ENCODE data around the gene SP140. TPM values are rescaled to one million over a fixed set of nuclear protein-coding genes. Genes with fewer than 3 reads are reported as not detected.
"Not testable (repeated sequence)": the region's sequence is repeated elsewhere in the genome, so short reads cannot be mapped to it uniquely, and the experiment has no call there.

SP140 gene
- polyA plus RNA-seq, 3 donors: 2.5 to 7.3 (median 5.9) TPM

DNA sequence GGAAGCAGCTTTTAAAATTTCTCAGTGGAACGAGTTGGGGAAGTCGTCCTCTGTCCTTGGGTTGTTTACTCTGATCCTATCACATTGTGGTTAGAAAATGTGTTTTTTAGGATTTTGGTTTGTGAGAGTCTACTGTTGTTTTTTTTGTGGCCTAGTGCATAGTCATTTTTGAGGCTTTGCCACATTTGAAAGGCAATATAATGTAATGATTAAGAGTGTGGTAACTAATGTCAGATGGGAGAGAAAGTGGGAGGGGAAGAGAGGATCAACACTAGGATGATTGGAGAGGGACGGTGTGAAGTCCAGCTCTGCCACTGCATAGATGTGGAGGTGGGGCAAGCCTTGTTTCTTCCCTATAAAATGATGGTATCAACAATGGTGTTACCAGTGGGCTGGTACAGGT, 109.9 kb downstream of the SP140 start:
- H3K27ac ChIP-seq (ENCODE audit: low read depth in 1 of 2, low read length in 2 of 2): no peak overlapping the region
- no peaks in the 10 kb centered on the region for H3K27me3 ChIP-seq (ENCODE audit: control insufficient read depth in 2 of 2, insufficient read depth in 2 of 2, low read length in 2 of 2)
- H3K9me3 ChIP-seq (replicated peaks in 1 of 2; ENCODE audit: control insufficient read depth in 1 of 2, insufficient read depth in 1 of 2, low read length in 2 of 2): no peaks in the 10 kb centered on the region
- H3K9ac ChIP-seq (ENCODE audit: insufficient read depth, low read length, poor library complexity, severe bottlenecking): no peak overlapping the region
- TF ChIP-seq, protein P1, sequence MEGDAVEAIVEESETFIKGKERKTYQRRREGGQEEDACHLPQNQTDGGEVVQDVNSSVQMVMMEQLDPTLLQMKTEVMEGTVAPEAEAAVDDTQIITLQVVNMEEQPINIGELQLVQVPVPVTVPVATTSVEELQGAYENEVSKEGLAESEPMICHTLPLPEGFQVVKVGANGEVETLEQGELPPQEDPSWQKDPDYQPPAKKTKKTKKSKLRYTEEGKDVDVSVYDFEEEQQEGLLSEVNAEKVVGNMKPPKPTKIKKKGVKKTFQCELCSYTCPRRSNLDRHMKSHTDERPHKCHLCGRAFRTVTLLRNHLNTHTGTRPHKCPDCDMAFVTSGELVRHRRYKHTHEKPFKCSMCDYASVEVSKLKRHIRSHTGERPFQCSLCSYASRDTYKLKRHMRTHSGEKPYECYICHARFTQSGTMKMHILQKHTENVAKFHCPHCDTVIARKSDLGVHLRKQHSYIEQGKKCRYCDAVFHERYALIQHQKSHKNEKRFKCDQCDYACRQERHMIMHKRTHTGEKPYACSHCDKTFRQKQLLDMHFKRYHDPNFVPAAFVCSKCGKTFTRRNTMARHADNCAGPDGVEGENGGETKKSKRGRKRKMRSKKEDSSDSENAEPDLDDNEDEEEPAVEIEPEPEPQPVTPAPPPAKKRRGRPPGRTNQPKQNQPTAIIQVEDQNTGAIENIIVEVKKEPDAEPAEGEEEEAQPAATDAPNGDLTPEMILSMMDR (IDR thresholded peaks at IDR 0.05): no peak
- no peak overlapping the region for H3K4me3 Mint-ChIP-seq
- H3K4me2 ChIP-seq (replicated peaks; ENCODE audit: extremely low read depth, low read length, poor library complexity, severe bottlenecking): no peak overlapping the region
- H3K36me3 ChIP-seq (replicated peaks in 1 of 2; ENCODE audit: control insufficient read depth in 1 of 2, insufficient read depth in 2 of 2, low read length in 2 of 2): peaks cover 15 to 33% of the 10 kb centered on the region in 2 donors
- intact Hi-C loops (cut with micrococcal nuclease): no loop called here
- peaks cover 0 to 2% (median 0%) of the 10 kb centered on the region in 7 donors for H3K9me3 Mint-ChIP-seq
- H3K4me1 Mint-ChIP-seq: peaks cover 20% of the 10 kb centered on the region
- peaks cover 30% of the 10 kb centered on the region for H3K79me2 ChIP-seq (ENCODE audit: insufficient read depth, low read length)
- WGBS (ENCODE audit: insufficient coverage): 23% methylated on average over 3 of the region's 3 CpGs
- H3K4me1 ChIP-seq (ENCODE audit: control insufficient read depth in 1 of 2, insufficient read depth in 2 of 2, low read length in 2 of 2): peaks cover 4 to 5% of the 10 kb centered on the region in 2 donors
- H3K27ac Mint-ChIP-seq: peak overlapping the region in 1 of 7 donors; percentile 42
- no peak overlapping the region for H2AFZ ChIP-seq (ENCODE audit: insufficient read depth, low read depth, low read length, poor library complexity, severe bottlenecking)
- H3K4me3 ChIP-seq (replicated peaks in 1 of 3; ENCODE audit: low read depth in 2 of 3, low read length in 3 of 3): no peak overlapping the region
- H3K36me3 Mint-ChIP-seq: peaks cover 45 to 53% of the 10 kb centered on the region in 2 donors
- H3K27me3 Mint-ChIP-seq (ENCODE audit: low read depth in 3 of 3): peaks cover 0 to 1% (median 0%) of the 10 kb centered on the region in 3 donors
- no peak for DNase-seq
- peaks cover 24% of the 10 kb centered on the region for H4K20me1 ChIP-seq (ENCODE audit: insufficient read depth, low read length)

DNA sequence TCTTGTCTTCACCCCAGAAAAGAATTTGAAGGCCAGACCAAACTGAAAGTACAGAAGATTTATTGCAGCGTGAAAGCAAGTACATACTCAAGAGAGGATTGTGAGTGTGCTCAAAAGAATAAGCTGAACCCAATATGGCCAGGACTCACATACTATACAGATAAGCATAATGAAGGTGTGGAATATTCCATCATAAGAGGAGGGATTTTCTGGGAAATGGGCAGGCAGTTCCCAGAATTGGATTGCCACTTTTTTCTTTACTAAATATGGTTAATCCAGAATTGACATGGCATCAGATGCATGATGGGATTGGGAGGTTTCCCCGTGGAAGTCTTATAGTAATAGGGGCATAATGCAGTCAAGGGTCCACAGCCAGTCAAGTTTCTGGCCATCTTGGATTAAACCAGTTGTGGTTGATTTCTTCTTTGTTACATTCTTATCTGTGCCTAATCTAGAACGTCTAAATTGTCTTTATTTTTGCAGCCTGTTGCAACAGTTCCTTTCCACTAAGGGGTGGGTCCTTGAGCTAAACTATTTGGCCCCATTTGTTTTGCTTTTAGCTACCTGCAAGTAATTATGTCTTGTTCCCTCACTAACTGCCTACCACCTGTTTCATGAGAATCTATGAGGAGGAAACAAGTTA, 110.4 kb downstream of the SP140 start:
- Mint-ChIP-seq H3K27me3 (ENCODE audit: low read depth in 3 of 3) (peaks cover 0 to 1% (median 0%) of the 10 kb centered on the region in 3 donors), H3K27ac (peak overlapping the region in 1 of 7 donors; percentile 42), H3K4me1 (peaks cover 15% of the 10 kb centered on the region), H3K4me3 (no peak overlapping the region), H3K36me3 (peaks cover 45 to 53% of the 10 kb centered on the region in 2 donors), H3K9me3 (peaks cover 0 to 2% (median 0%) of the 10 kb centered on the region in 7 donors)
- no peaks in the 10 kb centered on the region for H3K4me1 ChIP-seq (ENCODE audit: control insufficient read depth in 1 of 2, insufficient read depth in 2 of 2, low read length in 2 of 2)
- no peak for DNase-seq
- H2AFZ ChIP-seq (ENCODE audit: insufficient read depth, low read depth, low read length, poor library complexity, severe bottlenecking): no peak overlapping the region
- peaks cover 15 to 33% of the 10 kb centered on the region in 2 donors for H3K36me3 ChIP-seq (replicated peaks in 1 of 2; ENCODE audit: control insufficient read depth in 1 of 2, insufficient read depth in 2 of 2, low read length in 2 of 2)
- intact Hi-C loops (cut with micrococcal nuclease): no loop called here
- WGBS (ENCODE audit: insufficient coverage): no CpG with 5 or more reads among the region's 3 CpGs
- H3K27me3 ChIP-seq (ENCODE audit: control insufficient read depth in 2 of 2, insufficient read depth in 2 of 2, low read length in 2 of 2): no peaks in the 10 kb centered on the region
- no peak overlapping the region for H3K4me2 ChIP-seq (replicated peaks; ENCODE audit: extremely low read depth, low read length, poor library complexity, severe bottlenecking)
- TF ChIP-seq, protein P1 (IDR thresholded peaks at IDR 0.05): no peak
- no peak overlapping the region for H3K27ac ChIP-seq (ENCODE audit: low read depth in 1 of 2, low read length in 2 of 2)
- H4K20me1 ChIP-seq (ENCODE audit: insufficient read depth, low read length): peaks cover 19% of the 10 kb centered on the region
- H3K9ac ChIP-seq (ENCODE audit: insufficient read depth, low read length, poor library complexity, severe bottlenecking): no peak overlapping the region
- H3K9me3 ChIP-seq (replicated peaks in 1 of 2; ENCODE audit: control insufficient read depth in 1 of 2, insufficient read depth in 1 of 2, low read length in 2 of 2): no peaks in the 10 kb centered on the region
- H3K79me2 ChIP-seq (ENCODE audit: insufficient read depth, low read length): peaks cover 25% of the 10 kb centered on the region
- no peak overlapping the region for H3K4me3 ChIP-seq (replicated peaks in 1 of 3; ENCODE audit: low read depth in 2 of 3, low read length in 3 of 3)

DNA sequence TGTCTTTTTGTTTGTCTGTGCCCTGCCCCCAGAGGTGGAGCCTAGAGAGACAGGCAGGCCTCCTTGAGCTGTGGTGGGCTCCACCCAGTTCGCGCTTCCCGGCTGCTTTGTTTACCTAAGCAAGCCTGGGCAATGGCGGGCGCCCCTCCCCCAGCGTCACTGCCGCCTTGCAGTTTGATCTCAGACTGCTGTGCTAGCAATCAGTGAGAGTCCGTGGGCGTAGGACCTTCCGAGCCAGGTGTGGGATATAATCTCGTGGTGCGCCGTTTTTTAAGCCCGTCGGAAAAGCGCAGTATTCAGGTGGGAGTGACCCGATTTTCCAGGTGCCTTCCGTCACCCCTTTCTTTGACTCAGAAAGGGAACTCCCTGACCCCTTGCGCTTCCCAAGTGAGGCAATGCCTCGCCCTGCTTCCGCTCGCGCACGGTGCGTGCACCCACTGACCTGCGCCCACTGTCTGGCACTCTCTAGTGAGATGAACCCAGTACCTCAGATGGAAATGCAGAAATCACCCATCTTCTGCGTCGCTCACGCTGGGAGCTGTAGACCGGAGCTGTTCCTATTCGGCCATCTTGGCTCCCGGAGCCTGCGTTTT, 116.5 kb downstream of the SP140 start:
- not testable (repeated sequence) for H3K4me3 Mint-ChIP-seq; H3K27me3 ChIP-seq (ENCODE audit: control insufficient read depth in 2 of 2, insufficient read depth in 2 of 2, low read length in 2 of 2); H3K27ac ChIP-seq (ENCODE audit: low read depth in 1 of 2, low read length in 2 of 2); H3K4me3 ChIP-seq (replicated peaks in 1 of 3; ENCODE audit: low read depth in 2 of 3, low read length in 3 of 3); H3K27ac Mint-ChIP-seq; H3K9me3 ChIP-seq (replicated peaks in 1 of 2; ENCODE audit: control insufficient read depth in 1 of 2, insufficient read depth in 1 of 2, low read length in 2 of 2); H3K4me1 ChIP-seq (ENCODE audit: control insufficient read depth in 1 of 2, insufficient read depth in 2 of 2, low read length in 2 of 2); DNase-seq; H3K4me2 ChIP-seq (replicated peaks; ENCODE audit: extremely low read depth, low read length, poor library complexity, severe bottlenecking); H3K9ac ChIP-seq (ENCODE audit: insufficient read depth, low read length, poor library complexity, severe bottlenecking); H3K4me1 Mint-ChIP-seq; H3K27me3 Mint-ChIP-seq (ENCODE audit: low read depth in 3 of 3); H2AFZ ChIP-seq (ENCODE audit: insufficient read depth, low read depth, low read length, poor library complexity, severe bottlenecking)
- Mint-ChIP-seq H3K36me3 (peaks cover 44 to 48% of the 10 kb centered on the region in 2 donors), H3K9me3 (peaks cover 4 to 29% (median 15%) of the 10 kb centered on the region in 7 donors)
- H3K79me2 ChIP-seq (ENCODE audit: insufficient read depth, low read length): peaks cover 11% of the 10 kb centered on the region
- WGBS (ENCODE audit: insufficient coverage): 98% methylated on average over 11 of the region's 33 CpGs
- intact Hi-C loops (cut with micrococcal nuclease): loop anchor here in 1 of 2 donors (5.0 kb wide), 1 partner anchor 125 kb away; no protein-coding TSS in a partner anchor
- peaks cover 23% of the 10 kb centered on the region for H4K20me1 ChIP-seq (ENCODE audit: insufficient read depth, low read length)
- H3K36me3 ChIP-seq (replicated peaks in 1 of 2; ENCODE audit: control insufficient read depth in 1 of 2, insufficient read depth in 2 of 2, low read length in 2 of 2): peaks cover 6 to 34% of the 10 kb centered on the region in 2 donors
